Measurements from ENCODE around the gene NPFFR2. TPM values are rescaled to one million over a fixed set of nuclear protein-coding genes. Genes with fewer than 3 reads are reported as not detected.

NPFFR2 gene
- under 1 TPM in 1 of 4 donors, not detected in 3; 0.33 TPM for total RNA-seq

DNA sequence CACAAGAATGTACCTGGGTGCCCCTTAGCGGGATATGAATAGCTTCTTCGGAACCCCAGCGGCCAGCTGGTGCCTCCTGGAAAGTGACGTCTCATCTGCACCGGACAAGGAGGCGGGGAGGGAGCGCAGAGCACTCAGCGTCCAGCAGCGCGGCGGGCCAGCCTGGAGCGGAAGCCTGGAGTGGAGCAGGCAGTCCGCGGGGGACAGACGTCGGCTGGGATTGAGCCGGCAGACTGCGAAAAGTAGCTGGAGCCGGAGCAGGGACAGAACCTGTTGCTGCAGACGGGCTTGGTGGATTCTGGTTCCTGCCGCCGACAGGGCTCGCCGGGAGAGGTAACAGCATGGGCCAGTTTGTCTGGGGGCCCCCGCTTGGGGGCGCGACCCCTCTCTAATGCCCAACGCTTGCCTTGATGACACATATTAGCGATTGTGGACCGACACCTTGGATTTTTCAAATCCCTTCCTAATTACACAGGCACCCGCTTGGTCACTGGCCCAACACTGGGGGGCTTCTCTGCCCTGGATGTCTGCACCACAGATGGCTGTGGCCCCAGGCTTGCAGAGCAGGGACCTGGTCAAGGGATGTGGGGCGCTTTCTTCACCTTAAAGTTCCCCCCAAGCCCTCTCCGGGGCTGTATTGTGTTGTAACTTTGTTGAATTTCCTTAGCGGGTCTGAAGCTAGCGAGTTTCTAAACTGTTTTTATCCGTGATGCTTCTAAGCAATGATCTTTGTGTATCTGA is at the start of gene NPFFR2:
TSS of gene NPFFR2 (plus strand) at position 133 of the 741 bp plus-strand sequence. CDS start 96,592 bp downstream, outside the sequence.
- H3K4me1 ChIP-seq, result no peaks in the 10 kb centered on the region
- peak within 1 kb of the TSS in 1 of 3 donors; percentile 25 for H3K4me3 ChIP-seq (replicated peaks in 1 of 3)
- TF ChIP-seq, protein P1, sequence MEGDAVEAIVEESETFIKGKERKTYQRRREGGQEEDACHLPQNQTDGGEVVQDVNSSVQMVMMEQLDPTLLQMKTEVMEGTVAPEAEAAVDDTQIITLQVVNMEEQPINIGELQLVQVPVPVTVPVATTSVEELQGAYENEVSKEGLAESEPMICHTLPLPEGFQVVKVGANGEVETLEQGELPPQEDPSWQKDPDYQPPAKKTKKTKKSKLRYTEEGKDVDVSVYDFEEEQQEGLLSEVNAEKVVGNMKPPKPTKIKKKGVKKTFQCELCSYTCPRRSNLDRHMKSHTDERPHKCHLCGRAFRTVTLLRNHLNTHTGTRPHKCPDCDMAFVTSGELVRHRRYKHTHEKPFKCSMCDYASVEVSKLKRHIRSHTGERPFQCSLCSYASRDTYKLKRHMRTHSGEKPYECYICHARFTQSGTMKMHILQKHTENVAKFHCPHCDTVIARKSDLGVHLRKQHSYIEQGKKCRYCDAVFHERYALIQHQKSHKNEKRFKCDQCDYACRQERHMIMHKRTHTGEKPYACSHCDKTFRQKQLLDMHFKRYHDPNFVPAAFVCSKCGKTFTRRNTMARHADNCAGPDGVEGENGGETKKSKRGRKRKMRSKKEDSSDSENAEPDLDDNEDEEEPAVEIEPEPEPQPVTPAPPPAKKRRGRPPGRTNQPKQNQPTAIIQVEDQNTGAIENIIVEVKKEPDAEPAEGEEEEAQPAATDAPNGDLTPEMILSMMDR (IDR thresholded peaks at IDR 0.05), result no peak
- TF ChIP-seq POLR2A (IDR thresholded peaks at IDR 0.05), result no peak
- peak; percentile 72 to 74 for DNase-seq
- no peak within 1 kb of the TSS for H3K27ac ChIP-seq
- 13 to 21% methylated on average over 17 to 28 of the region's 36 CpGs for WGBS, 2 donors
- intact Hi-C loops (cut with DNase I), result no loop called here
- H3K36me3 ChIP-seq, result no peaks in the 10 kb centered on the region
- H3K27me3 ChIP-seq, result peaks cover 3% of the 10 kb centered on the region
- H3K9me3 ChIP-seq, result no peaks in the 10 kb centered on the region

DNA sequence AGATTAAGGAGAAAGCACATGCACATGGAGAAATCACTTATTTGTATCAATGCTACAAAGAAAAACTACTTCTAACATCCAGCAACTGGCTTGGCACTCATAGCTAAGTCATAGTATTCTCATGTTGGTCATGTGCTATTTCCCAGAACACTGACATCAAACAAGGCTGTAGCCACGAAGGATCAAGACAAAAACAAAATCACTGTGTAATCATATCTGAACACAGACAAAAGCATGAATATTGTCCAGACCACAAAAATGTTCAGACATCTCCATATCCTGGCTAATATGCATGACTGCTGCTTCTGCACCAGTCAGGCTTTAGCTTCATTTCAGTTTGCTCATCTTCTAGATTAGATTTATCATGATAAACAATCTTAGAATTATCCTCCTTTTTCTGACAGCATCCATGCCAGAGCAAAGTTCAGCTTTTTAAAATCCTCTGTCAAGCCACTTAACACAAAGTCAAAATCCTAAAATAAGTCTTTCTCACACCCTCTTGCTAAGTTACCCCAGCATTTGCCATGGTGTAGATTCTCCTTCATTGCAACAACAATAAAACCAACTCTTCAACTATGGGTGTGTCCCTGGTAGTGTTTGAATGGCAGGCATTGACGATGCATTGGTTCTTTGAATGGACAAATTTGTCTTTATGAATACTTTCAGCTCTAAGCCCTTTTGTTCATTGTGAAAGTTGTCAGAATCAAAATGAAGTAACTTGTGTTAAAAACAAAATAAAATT is 39.1 kb upstream of the NPFFR2 start:
- DNase-seq, result no peak
- no peak overlapping the region for H3K27ac ChIP-seq
- no peaks in the 10 kb centered on the region for H3K9me3 ChIP-seq
- H3K27me3 ChIP-seq, result no peaks in the 10 kb centered on the region
- intact Hi-C loops (cut with DNase I), result no loop called here
- H3K4me1 ChIP-seq, result no peaks in the 10 kb centered on the region
- WGBS, 2 donors, result 78 to 79% methylated on average over 2 of the region's 2 CpGs
- H3K4me3 ChIP-seq (replicated peaks in 1 of 3), result no peak overlapping the region
- TF ChIP-seq POLR2A (IDR thresholded peaks at IDR 0.05), result no peak
- TF ChIP-seq, protein P1 (IDR thresholded peaks at IDR 0.05), result no peak
- H3K36me3 ChIP-seq, result no peaks in the 10 kb centered on the region

DNA sequence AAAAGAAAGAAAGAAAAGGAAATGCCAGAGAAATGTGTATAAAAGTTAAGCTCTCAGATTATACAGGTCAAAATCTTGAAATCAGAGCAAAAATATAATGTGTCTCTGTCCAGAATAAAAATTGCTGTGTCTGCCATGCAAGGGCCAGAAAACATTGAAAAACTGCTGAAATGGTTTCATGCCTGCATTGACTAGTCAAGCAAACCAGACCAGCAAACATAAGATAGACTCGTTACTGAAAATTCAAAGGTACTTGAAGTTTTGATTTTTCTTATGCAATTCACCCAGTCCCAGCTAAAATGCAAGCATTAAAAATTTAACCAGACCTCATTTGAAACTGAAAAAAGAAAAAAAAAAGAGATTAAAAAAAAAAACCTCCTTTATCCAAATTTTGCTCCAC is 37.2 kb upstream of the NPFFR2 start:
- Histone ChIP-seq H3K27ac (no peak overlapping the region), H3K36me3 (no peaks in the 10 kb centered on the region), H3K4me3 (replicated peaks in 1 of 3) (no peak overlapping the region), H3K27me3 (no peaks in the 10 kb centered on the region), H3K9me3 (no peaks in the 10 kb centered on the region), H3K4me1 (no peaks in the 10 kb centered on the region)
- DNase-seq, result no peak
- no peak for TF ChIP-seq POLR2A (IDR thresholded peaks at IDR 0.05)
- TF ChIP-seq, protein P1 (IDR thresholded peaks at IDR 0.05), result no peak
- intact Hi-C loops (cut with DNase I), result no loop called here
- 76 to 83% methylated on average over 1 of the region's 1 CpG for WGBS, 2 donors

DNA sequence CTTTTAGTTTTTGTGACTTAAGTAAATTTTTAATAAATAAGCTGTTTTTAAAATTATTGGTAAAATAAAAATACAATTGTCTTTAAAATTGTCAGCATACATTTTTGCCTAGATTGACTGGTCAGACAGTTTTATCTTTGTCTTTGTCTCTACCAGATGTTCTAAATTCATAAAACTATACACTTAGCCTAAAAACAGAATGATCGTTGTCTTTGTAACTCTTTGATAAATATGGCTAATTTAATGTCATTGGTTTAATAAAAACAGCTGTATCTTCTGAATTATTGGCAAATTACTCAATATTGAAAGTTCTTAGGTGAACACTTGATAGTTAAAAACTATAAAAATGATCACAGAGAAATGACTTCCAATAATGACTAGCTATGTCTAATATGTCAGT is 36.5 kb upstream of the NPFFR2 start:
- Histone ChIP-seq H3K27ac (no peak overlapping the region), H3K4me1 (no peaks in the 10 kb centered on the region), H3K36me3 (no peaks in the 10 kb centered on the region), H3K27me3 (no peaks in the 10 kb centered on the region), H3K4me3 (replicated peaks in 1 of 3) (no peak overlapping the region), H3K9me3 (no peaks in the 10 kb centered on the region)
- TF ChIP-seq POLR2A (IDR thresholded peaks at IDR 0.05), result no peak
- TF ChIP-seq, protein P1 (IDR thresholded peaks at IDR 0.05), result no peak
- intact Hi-C loops (cut with DNase I), result no loop called here
- DNase-seq, result no peak
- 89 to 93% methylated on average over 1 of the region's 1 CpG for WGBS, 2 donors

DNA sequence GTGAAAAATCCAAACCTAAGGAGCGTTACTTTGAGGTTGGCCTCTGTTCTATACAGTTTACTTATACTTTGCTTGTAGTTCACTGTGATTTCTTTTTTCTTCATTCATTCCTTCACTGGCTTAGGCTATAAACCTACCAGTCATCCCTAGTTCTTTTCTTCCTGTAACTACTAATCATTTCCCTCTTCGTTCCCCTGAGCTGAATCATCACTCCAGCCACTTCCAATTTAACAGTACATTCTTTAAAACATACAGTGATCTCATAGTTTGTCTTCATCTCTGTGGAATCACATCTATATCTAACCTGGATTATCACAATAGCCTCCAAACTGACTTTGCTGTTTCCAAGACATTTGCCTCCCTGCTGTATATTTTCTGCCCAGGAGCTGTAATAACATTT is 25.2 kb upstream of the NPFFR2 start:
- WGBS, 2 donors, result 85 to 89% methylated on average over 2 of the region's 2 CpGs
- H3K4me1 ChIP-seq, result no peaks in the 10 kb centered on the region
- H3K9me3 ChIP-seq, result no peaks in the 10 kb centered on the region
- no peak for TF ChIP-seq POLR2A (IDR thresholded peaks at IDR 0.05)
- TF ChIP-seq, protein P1 (IDR thresholded peaks at IDR 0.05), result no peak
- no peaks in the 10 kb centered on the region for H3K36me3 ChIP-seq
- H3K27me3 ChIP-seq, result no peaks in the 10 kb centered on the region
- H3K4me3 ChIP-seq (replicated peaks in 1 of 3), result no peak overlapping the region
- H3K27ac ChIP-seq, result no peak overlapping the region
- DNase-seq, result no peak
- intact Hi-C loops (cut with DNase I), result no loop called here
